ENCODE measurements around the gene MYOF.

DNA sequence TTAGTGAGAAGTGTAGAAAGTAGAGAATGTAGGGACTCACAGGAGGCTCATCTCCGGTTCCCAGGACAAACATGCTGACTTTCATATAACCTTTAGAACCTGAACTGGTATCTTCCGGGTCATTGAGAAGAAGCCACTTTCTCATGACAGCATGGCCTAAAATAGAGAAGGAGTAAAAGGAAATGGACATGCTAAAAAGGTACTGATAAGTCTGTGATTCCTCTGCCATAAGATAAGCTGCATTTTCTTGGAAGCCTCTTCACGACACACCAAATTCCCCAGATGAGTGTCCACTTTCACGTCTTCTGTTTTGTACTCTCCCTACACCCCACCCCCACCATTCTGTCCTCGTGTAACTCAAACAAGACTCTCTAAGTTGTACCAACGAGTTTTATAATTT lies 79.9 kb downstream of the MYOF start:
- TF ChIP-seq, protein P1, sequence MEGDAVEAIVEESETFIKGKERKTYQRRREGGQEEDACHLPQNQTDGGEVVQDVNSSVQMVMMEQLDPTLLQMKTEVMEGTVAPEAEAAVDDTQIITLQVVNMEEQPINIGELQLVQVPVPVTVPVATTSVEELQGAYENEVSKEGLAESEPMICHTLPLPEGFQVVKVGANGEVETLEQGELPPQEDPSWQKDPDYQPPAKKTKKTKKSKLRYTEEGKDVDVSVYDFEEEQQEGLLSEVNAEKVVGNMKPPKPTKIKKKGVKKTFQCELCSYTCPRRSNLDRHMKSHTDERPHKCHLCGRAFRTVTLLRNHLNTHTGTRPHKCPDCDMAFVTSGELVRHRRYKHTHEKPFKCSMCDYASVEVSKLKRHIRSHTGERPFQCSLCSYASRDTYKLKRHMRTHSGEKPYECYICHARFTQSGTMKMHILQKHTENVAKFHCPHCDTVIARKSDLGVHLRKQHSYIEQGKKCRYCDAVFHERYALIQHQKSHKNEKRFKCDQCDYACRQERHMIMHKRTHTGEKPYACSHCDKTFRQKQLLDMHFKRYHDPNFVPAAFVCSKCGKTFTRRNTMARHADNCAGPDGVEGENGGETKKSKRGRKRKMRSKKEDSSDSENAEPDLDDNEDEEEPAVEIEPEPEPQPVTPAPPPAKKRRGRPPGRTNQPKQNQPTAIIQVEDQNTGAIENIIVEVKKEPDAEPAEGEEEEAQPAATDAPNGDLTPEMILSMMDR (IDR thresholded peaks at IDR 0.05): no peak
- TF ChIP-seq POLR2A (IDR thresholded peaks at IDR 0.05): no peak
